BLaER1 (cell line): ENCODE results near the gene CALY.
"Not testable (repeated sequence)": the region's sequence is repeated elsewhere in the genome, so short reads cannot be mapped to it uniquely, and the experiment has no call there.

Experiments used
- H3K27ac ChIP-seq: shearing (Covaris generic); formaldehyde crosslinking; 2 replicates; pipeline ENCODE4 v1.8.1; 2022
- H3K27me3 ChIP-seq: shearing (Covaris generic); formaldehyde crosslinking; 2 replicates; pipeline ENCODE4 v1.8.1; 2022
- H3K36me3 ChIP-seq: shearing (Covaris generic); formaldehyde crosslinking; 2 replicates; pipeline ENCODE4 v1.8.1; 2022
- H3K4me1 ChIP-seq: shearing (Covaris generic); formaldehyde crosslinking; 2 replicates; pipeline ENCODE4 v1.8.1; 2022
- H3K4me2 ChIP-seq: shearing (Covaris generic); formaldehyde crosslinking; 2 replicates; pipeline ENCODE4 v1.8.1; 2022
- H3K4me3 ChIP-seq: shearing (Covaris generic); formaldehyde crosslinking; 2 replicates; pipeline ENCODE4 v1.8.1; 2022
- H3K9ac ChIP-seq: shearing (Covaris generic); formaldehyde crosslinking; 2 replicates; pipeline ENCODE4 v1.8.1; 2022
- H3K9me3 ChIP-seq: shearing (Covaris generic); formaldehyde crosslinking; 2 replicates; pipeline ENCODE4 v1.8.1; 2022
- H4K20me1 ChIP-seq: shearing (Covaris generic); formaldehyde crosslinking; 2 replicates; pipeline ENCODE4 v1.8.1; 2022
- Cebpa-rat ChIP-seq: shearing (Covaris generic); IDR thresholded peaks from 2 replicates; pipeline ENCODE4 v1.8.1; 2022

Gene CALY

DNA sequence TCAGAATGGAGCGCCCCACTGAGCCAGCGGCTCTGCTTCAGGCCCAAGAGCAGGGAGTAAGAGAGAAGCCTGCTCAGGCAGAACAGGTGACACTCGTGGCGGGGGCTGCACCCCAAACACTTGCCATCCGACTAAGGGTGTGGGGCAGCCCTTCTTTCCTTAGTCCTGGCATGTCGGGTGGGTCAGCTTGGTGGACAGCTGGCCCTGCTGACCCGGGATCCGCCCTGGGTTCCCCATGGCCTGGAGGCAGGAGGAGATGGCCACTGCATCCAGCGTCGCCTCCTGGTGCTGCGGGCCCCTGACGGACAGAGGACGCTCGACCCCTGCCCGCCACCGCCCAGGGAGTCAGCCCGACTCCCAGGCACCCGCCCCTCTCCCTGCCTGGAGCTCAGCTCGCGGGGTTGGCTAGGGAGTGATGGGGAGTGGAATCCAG lies 41.1 kb upstream of the CALY start:
- TF ChIP-seq Cebpa-rat, result no peak
- 0 out of 2 replicates have a peak, but pooled peaks cover 5% of the 10 kb centered on the region for H3K36me3 ChIP-seq
- H3K9ac ChIP-seq, result peak overlapping the region; percentile 80
- peaks cover 60% of the 10 kb centered on the region for H3K4me1 ChIP-seq
- no peaks in the 10 kb centered on the region for H3K9me3 ChIP-seq
- H3K27me3 ChIP-seq, result no peaks in the 10 kb centered on the region
- peak overlapping the region; percentile 64 for H3K27ac ChIP-seq
- H3K4me2 ChIP-seq, result peak overlapping the region; percentile 94
- peak overlapping the region; percentile 86 for H3K4me3 ChIP-seq
- H4K20me1 ChIP-seq, result no peaks in the 10 kb centered on the region

DNA sequence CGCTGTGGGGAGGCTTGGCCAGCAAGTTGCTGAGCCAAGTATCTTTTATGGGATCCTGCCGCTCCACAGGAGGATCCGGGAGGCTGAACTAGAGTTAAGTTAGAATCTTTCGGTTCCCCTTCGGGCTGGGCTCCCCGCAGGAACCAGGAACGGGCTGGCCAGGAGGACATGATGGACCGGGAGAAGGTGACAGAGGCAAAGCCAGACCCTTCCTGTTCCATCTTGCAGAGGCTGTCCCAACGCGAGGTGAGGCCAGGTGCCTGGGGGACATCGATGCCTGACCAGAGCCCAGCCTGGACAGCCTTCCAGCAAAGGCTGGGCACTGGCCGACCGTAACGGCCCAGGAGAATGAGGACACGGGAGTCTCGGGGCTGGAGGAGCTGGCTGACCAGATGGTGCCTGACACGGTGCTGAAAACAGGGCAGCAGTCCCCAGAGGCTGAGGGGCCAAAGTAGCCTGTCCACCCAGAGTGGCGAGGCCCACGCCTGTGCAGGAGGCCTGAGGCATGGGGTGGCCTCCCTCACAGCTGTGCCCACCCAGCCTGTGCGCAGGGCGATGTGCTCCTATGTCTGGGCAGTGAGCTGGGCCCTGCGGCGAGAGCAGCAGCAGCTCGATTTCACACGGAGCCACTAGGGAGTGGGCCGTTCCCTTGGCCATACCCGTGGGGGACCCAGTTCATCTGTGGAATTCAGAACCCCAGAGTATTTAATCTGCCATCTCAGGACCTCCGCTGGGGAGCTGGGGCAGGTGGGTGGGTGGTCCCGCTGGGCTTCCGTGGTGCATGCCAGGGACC lies 40.5 kb upstream of the CALY start:
- 0 out of 2 replicates have a peak, but pooled peaks cover 2% of the 10 kb centered on the region for H3K36me3 ChIP-seq
- H3K4me3 ChIP-seq, result peak overlapping the region; percentile 86
- no peak overlapping the region; the same call in 1 of the 2 replicates for H3K27ac ChIP-seq
- H3K4me1 ChIP-seq, result peaks cover 60% of the 10 kb centered on the region
- peaks cover 2% of the 10 kb centered on the region for H4K20me1 ChIP-seq
- no peaks in the 10 kb centered on the region for H3K9me3 ChIP-seq
- no peak for TF ChIP-seq Cebpa-rat
- 0 out of 2 replicates have a peak overlapping the region, but pooled peaks have one; percentile 80 for H3K9ac ChIP-seq
- H3K4me2 ChIP-seq, result peak overlapping the region; percentile 94
- no peaks in the 10 kb centered on the region for H3K27me3 ChIP-seq

DNA sequence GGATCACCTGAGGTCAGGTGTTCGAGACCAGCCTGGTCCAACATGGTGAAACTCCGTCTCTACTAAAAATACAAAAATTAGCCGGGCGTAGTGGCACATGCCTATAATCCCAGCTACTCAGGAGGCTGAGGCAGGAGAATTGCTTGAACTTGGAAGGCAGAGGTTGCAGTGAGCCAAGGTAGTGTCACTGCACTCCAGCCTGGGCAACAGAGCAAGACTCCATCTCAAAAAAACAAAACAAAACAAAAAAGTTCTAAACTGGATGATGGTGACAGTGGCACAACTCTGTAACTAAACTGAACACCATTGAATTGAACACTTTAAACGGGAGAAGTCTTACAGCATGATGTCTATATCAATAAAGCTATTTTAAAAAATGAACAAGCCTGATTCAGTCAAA lies 39.5 kb upstream of the CALY start:
- H3K36me3 ChIP-seq, H3K27me3 ChIP-seq, H3K27ac ChIP-seq, H3K9ac ChIP-seq, H3K9me3 ChIP-seq, H3K4me3 ChIP-seq, H3K4me2 ChIP-seq: not testable (repeated sequence)
- H3K4me1 ChIP-seq, result peaks cover 60% of the 10 kb centered on the region
- peaks cover 13% of the 10 kb centered on the region for H4K20me1 ChIP-seq

DNA sequence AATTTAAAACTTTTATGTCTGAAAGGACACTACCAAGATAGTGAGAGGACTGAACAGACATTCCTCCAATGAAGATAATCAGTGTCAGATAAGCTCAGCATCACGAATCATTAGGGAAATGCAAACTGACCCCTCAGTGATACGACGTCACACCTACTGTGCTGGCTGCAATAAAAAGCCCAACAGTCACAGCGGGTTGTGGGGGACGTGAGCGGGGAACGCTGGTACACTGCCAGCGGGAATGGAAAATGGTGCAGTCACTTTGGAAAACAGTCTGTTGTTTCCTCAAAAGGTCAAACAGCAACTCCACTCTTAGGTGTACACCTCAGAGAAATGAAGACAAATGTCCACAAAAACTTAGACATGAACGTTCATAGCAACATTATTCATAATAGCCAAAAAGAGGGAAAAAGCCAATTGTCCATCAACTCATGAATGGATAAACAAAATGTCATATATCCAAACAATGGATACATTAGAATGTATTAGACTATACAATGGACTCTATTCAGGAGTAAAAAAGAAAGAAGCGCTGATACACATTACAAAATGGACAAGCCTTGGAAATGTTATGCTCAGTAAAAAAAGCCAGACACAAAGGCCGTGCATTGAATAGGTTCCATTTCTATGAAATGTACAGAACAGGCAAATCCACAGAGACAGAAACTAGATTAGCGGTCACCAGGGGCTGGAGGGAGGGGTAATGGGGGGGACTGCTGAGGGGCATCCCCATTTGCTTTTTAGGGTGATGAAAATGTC lies 38.8 kb upstream of the CALY start:
- H3K36me3 ChIP-seq, result peaks cover 12% of the 10 kb centered on the region
- no peak overlapping the region for H3K4me2 ChIP-seq
- no peak overlapping the region for H3K27ac ChIP-seq
- H4K20me1 ChIP-seq, result peaks cover 17% of the 10 kb centered on the region
- H3K4me1 ChIP-seq, result peaks cover 54% of the 10 kb centered on the region
- no peak overlapping the region for H3K9ac ChIP-seq
- TF ChIP-seq Cebpa-rat, result no peak
- H3K27me3 ChIP-seq, result no peaks in the 10 kb centered on the region
- no peaks in the 10 kb centered on the region for H3K9me3 ChIP-seq
- no peak overlapping the region for H3K4me3 ChIP-seq

DNA sequence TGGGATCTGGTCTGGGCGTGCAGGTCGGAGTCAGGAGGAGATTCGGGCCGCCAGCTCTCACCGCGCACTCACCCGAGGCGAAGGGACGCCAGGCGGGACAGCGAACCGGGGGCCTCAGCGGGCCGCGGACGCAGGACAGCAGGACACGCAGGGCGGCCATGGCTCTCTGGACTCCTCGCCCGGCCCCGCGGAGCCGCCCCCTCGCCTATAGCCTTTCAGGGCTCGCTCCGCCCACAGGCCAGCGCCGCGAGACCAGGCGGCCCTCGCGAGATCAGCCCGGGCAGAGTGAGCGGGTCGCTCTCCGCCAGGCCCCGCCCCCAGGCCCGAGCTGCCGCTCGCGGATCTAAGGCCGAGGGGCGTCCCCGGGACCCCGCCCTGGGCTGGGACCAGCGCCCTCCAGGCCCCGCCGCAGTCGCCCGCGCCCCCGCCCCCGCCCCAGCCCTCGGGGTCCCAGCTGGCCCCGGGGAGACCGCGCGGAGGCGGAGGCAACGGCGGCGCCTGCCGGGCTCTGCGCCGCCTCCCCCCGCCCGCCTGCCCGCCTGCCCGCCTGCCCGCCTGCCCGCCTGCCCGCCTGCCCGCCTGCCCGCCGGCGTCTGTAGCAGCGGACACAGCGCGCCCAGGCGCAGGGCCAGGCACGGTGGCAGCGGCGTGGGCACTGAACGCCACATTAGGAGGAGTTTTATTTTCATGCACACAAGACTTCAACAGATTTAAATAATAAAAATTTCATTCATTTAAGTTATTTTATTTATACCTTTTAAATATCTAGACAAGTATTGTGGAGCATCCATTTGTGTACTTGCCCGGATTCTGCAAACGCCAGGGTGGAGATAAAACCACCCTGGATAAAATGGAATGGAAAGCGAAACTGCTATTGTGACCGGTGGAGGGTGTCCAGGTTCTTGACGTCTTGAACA lies 36.7 kb upstream of the CALY start, which contains the start of gene ECHS1:
Gene ECHS1, minus strand, starts transcription at position 181 of the 917 bp plus-strand sequence. Its CDS starts 21 bp downstream, at position 160.
- Histone ChIP-seq H4K20me1 (peaks cover 25% of the 10 kb centered on the region), H3K4me1 (peaks cover 40% of the 10 kb centered on the region), H3K4me3 (peak within 1 kb of the TSS; percentile 78), H3K4me2 (peak within 1 kb of the TSS; percentile 89), H3K27ac (peak within 1 kb of the TSS; percentile 89), H3K9me3 (no peaks in the 10 kb centered on the region), H3K9ac (peak within 1 kb of the TSS; percentile 86), H3K27me3 (no peaks in the 10 kb centered on the region), H3K36me3 (peaks cover 33% of the 10 kb centered on the region)
- no peak for TF ChIP-seq Cebpa-rat

DNA sequence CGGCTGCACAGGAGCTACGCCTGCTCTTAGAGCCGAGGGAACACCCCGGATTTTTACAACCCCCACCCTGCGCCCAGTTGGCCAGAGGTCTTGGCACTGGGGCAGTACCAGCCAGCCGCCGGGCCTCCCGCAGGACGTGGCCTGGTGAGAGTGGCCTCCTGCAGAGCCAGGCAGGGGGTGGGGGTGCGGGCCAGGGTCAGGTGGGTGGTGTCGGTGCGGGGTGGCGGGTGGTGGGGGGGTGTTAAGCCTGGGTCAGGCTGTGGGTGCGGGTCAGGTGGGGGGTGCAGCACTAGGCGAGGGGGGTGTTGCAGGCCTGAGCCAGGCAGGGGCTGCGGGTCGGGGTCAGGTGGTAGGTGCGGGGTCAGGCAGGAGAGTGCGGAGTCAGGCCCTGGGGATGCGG lies 35.8 kb upstream of the CALY start:
- no peaks in the 10 kb centered on the region for H3K9me3 ChIP-seq
- H3K27me3 ChIP-seq, result no peaks in the 10 kb centered on the region
- H4K20me1 ChIP-seq, result peaks cover 25% of the 10 kb centered on the region
- peaks cover 33% of the 10 kb centered on the region for H3K4me1 ChIP-seq
- H3K27ac ChIP-seq, result no peak overlapping the region
- no peak for TF ChIP-seq Cebpa-rat
- peak overlapping the region; percentile 39 for H3K9ac ChIP-seq
- H3K36me3 ChIP-seq, result peaks cover 42% of the 10 kb centered on the region
- H3K4me2 ChIP-seq, result peak overlapping the region; percentile 81
- peak overlapping the region; percentile 78 for H3K4me3 ChIP-seq

DNA sequence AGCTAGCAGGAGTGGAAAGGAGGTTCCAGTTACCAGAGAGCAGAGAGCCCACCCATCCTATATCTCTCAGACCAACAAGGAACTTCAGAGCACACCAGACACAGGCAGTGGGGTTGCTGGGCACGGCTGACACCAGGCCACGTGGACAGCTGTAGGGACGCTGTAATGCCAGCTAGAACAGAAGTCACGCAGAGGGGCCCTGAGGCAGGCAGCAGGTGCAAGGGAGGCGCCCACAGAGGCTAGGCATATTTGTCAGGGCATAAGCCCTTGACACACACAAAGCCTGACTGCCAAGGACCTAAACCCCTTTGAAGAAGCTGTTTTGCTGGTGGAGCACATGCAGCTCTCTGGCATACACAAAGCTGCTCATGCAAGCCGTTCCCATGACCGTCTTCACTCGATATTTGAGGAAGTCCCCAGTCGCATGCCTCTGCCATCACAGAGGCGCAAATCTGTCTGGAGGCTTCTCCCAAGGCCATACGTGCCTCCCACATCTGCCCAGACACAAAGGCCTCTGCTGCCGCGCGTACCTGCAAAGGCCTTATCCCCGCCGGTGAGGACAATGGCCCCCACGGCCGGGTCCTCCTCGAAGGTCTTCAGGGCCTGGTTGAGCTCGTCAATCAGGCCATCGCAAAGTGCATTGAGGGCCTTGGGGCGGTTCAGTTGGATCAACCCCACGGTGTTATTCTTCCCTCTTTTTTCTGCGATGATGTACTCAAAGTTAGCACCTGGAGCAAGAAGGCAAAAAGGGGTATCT lies 33.5 kb upstream of the CALY start:
- Histone ChIP-seq H3K27ac (no peak overlapping the region), H4K20me1 (peaks cover 25% of the 10 kb centered on the region), H3K9ac (no peak overlapping the region; the same call in 1 of the 2 replicates), H3K36me3 (peaks cover 61% of the 10 kb centered on the region), H3K4me3 (no peak overlapping the region), H3K9me3 (no peaks in the 10 kb centered on the region), H3K4me1 (peaks cover 28% of the 10 kb centered on the region), H3K4me2 (no peak overlapping the region), H3K27me3 (no peaks in the 10 kb centered on the region)
- TF ChIP-seq Cebpa-rat, result no peak

DNA sequence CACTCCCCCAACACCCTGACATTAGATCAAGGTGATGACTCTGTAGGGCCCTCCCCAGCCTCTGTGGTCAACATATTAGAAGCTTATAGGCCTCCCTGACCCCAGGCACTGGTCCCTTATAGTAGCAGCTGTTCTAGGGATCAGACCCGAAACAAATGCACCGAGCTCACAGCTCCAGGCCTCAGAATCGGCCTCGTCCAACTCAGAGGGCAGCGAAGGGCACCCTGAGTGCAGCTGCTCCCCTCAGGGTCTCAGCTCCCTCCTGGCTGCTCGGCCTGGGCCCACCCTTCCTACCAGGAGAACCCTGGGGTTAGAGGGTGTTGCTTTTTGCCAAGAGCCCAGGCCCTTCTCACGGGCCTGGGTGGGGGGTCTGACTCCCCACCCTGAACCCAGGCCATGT lies 31.5 kb upstream of the CALY start:
- Histone ChIP-seq H3K9me3 (no peaks in the 10 kb centered on the region), H3K27me3 (no peaks in the 10 kb centered on the region), H4K20me1 (peaks cover 25% of the 10 kb centered on the region), H3K4me2 (no peak overlapping the region), H3K4me1 (peaks cover 14% of the 10 kb centered on the region), H3K36me3 (peaks cover 82% of the 10 kb centered on the region), H3K4me3 (no peak overlapping the region), H3K27ac (no peak overlapping the region), H3K9ac (no peak overlapping the region)
- TF ChIP-seq Cebpa-rat, result no peak

DNA sequence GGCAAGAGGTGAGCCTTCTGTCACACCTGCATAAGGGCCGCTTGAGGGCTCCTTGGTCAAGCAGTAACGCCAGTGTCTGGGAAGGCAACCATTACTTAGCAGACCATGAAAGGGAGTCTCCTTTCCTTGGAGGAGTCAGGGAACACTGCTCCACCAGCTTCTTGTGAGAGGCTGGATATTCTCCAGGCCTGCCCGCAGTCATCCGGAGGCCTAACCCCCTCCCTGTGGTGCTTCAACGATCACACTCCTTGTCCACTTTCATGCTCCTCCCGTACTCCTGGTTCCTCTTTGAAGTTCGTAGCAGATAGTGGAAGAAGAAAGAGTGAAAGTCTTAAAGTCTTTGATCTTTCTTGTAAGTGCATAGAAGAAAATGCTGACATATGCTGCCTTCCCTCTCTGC lies 30.8 kb upstream of the CALY start:
- peaks cover 89% of the 10 kb centered on the region for H3K36me3 ChIP-seq

More for the DNA sequence above, 30.8 kb upstream of the CALY start:
- H3K9me3 ChIP-seq, H3K9ac ChIP-seq, H3K27me3 ChIP-seq, H3K4me3 ChIP-seq, H3K4me2 ChIP-seq, H3K27ac ChIP-seq: not testable (repeated sequence)
- H3K4me1 ChIP-seq, result peaks cover 19% of the 10 kb centered on the region
- peaks cover 25% of the 10 kb centered on the region for H4K20me1 ChIP-seq
